Mucosa of descending colon (tissue), 3 donors: ENCODE data around the gene PROX1. TPM values are rescaled to one million over a fixed set of nuclear protein-coding genes. Genes with fewer than 3 reads are reported as not detected.

Experiments
- ATAC-seq: fragments of 200-7000 bp; cut with Tn5 transposase; one replicate; pipeline ENCODE4 v1.9.1; 2020; ENCODE audit warnings: mild to moderate bottlenecking, moderate library complexity
- DNase-seq, 3 donors: peaks; one replicate each; pipeline ENCODE4 v3.0.0-alpha.2; 2020
- H3K36me3 ChIP-seq: fragments of 200-600 bp; one replicate; pipeline ENCODE4 v1.8.0; 2021; ENCODE audit warnings: low read depth, mild to moderate bottlenecking
- H3K4me1 ChIP-seq: fragments of 200-600 bp; one replicate; pipeline ENCODE4 v1.8.0; 2021; ENCODE audit warnings: low read depth, mild to moderate bottlenecking
- H3K4me3 ChIP-seq: fragments of 200-600 bp; one replicate; pipeline ENCODE4 v1.8.0; 2021; ENCODE audit warnings: mild to moderate bottlenecking
- H3K9me3 ChIP-seq: fragments of 200-600 bp; one replicate; pipeline ENCODE4 v1.8.0; 2021; ENCODE audit warnings: mild to moderate bottlenecking
- intact Hi-C, 2 donors: fragments of 100-400 bp; cut with DNase I in 1 of 2; cut with micrococcal nuclease in 1 of 2; formaldehyde crosslinking; loops; one replicate each; pipeline versions ENCODE4 v1.11.0 to v1.11.1; 2022; cut with DNase I, micrococcal nuclease
- total RNA-seq, 3 donors: library from RNA; stranded (reverse); fragmentation: NEBNext Ultra II Directional in 2 of 3; extraction: Animal tissue kit (Norgen Biotek cat#: 25700) in 2 of 3; gene quantifications; one replicate each; pipeline versions ENCODE4 v1.2.1 to v1.2.4, GENCODE V29; 2021 to 2023
- TF ChIP-seq, protein P1 (sequence below): fragments of 200-600 bp; IDR thresholded peaks from one replicate; pipeline ENCODE4 v1.8.0; 2022; ENCODE audit warnings: antibody characterized with exemption, mild to moderate bottlenecking
- donor health status: DM: no; HTN: no; CAD: no; lungs with moderate emphysema.
- donor health status: DM: no; HTN: no; CAD: no.
- donor health status: DM: no; HTN: yes; CAD: no.

The PROX1 gene
- total RNA-seq, 3 donors from 2014 or later: 17.6 to 31.5 (median 19.2) TPM

DNA sequence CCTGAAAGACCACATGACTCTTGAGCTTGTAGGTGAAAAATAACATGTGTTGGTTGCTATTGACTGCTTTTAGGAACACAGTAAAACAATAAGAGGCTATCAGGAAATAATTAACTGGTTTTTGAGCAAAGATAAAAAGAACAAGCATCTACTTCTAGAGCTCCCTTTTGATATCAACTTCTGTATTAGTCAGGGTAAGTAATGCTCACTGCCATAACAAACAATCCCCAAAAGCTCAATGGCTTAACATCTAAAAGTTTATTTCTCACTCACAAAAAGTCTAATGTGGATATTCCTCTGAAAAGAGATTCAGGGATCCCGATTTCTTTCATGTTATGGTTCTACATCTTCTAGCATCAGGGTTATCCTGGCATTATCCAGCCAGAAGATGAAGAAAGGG is 25.3 kb upstream of the PROX1 start:
- DNase-seq: no peak
- intact Hi-C loops: no loop called here
- ATAC-seq: no peak
- TF ChIP-seq, protein P1, sequence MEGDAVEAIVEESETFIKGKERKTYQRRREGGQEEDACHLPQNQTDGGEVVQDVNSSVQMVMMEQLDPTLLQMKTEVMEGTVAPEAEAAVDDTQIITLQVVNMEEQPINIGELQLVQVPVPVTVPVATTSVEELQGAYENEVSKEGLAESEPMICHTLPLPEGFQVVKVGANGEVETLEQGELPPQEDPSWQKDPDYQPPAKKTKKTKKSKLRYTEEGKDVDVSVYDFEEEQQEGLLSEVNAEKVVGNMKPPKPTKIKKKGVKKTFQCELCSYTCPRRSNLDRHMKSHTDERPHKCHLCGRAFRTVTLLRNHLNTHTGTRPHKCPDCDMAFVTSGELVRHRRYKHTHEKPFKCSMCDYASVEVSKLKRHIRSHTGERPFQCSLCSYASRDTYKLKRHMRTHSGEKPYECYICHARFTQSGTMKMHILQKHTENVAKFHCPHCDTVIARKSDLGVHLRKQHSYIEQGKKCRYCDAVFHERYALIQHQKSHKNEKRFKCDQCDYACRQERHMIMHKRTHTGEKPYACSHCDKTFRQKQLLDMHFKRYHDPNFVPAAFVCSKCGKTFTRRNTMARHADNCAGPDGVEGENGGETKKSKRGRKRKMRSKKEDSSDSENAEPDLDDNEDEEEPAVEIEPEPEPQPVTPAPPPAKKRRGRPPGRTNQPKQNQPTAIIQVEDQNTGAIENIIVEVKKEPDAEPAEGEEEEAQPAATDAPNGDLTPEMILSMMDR: no peak
- Histone ChIP-seq H3K4me3 (no peak overlapping the region), H3K4me1 (no peaks in the 10 kb centered on the region), H3K9me3 (no peaks in the 10 kb centered on the region), H3K36me3 (no peaks in the 10 kb centered on the region)

DNA sequence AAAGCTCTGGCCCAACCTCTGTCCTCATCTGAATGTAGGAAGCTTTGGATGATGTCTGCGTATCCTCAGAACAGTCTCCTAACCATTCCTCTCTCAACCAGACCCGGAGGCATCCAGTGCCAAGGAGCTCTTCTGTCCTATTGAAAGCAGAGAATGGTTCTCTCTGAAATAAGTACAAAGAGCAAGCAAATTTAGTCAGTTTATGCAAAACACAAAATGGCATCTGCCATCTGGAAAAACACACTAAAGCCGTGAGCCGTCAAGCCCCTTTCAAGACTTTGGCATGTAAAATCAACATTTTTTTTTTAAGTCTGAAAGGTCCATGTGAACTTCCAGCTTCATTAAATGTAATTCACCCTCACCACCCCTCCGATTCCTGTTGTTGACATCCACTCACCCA is 21.7 kb upstream of the PROX1 start:
- TF ChIP-seq, protein P1: no peak
- H3K4me3 ChIP-seq: no peak overlapping the region
- no peaks in the 10 kb centered on the region for H3K36me3 ChIP-seq
- intact Hi-C loops: no loop called here
- no peak for ATAC-seq
- no peak for DNase-seq
- no peaks in the 10 kb centered on the region for H3K9me3 ChIP-seq
- no peaks in the 10 kb centered on the region for H3K4me1 ChIP-seq

DNA sequence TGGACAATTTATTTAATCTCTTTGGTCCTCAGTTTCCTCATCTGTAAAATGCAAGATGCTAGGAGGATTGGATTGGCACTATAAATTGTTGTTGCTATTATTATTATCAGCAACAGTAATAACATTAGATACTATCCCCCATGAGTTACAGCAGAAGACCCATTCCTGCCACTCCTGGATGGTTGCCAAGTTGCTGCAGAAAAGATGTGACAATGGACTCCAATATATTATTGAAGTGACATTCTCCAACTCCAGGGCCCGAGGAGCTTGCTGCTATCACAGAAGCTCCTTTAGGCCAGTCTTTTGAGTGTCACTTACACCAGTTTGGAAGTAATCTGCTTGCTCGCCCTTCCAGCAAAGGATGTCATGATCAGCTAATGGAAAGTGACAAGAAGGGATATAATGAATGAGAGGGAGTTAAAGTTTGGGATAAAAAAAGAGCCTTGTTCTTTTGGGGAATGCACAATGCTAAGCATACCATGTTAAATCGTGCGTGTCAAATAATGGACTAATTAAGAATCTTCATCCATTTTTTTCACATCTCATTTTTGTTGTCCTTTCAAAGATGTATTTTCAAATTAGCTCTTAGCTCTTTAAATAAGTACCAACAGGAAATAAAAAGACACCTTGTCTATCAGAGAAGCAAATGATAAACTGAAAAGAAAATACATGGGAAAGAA is 19.5 kb upstream of the PROX1 start:
- no peaks in the 10 kb centered on the region for H3K9me3 ChIP-seq
- TF ChIP-seq, protein P1: no peak
- DNase-seq (no peak), ATAC-seq (no peak)
- no peaks in the 10 kb centered on the region for H3K4me1 ChIP-seq
- intact Hi-C loops: no loop called here
- H3K36me3 ChIP-seq: no peaks in the 10 kb centered on the region
- H3K4me3 ChIP-seq: no peak overlapping the region

DNA sequence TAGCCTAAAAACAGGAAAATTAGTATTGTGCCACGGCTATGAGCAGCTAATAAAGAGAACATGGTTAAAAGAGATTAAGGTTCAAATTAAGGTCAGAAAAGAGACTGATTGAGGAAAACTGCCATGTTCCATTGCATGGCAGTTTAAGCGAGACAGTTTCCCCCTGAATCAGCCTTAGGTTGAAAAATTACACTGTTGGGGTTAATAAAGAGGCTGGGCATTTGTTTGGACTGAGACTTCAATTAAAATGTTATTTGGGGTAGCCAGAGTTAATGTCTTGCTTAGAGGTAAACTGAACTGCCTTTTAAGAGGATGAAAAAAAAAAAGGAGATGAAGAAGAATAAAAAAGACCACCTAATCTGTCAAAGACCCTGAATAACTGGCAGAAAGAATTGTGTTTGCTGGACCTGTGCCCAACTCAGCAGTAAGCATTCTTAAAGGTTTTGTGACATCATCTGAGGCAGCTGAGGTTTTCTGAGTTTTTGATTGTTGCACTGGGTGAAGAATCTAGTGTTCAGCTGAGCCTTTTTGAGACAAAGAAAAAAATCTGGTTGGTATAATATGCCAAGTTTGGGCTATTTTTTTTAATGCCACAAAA is 17.7 kb upstream of the PROX1 start:
- no peak for DNase-seq
- ATAC-seq: no peak
- Histone ChIP-seq H3K36me3 (no peaks in the 10 kb centered on the region), H3K9me3 (no peaks in the 10 kb centered on the region), H3K4me1 (no peaks in the 10 kb centered on the region), H3K4me3 (no peak overlapping the region)
- intact Hi-C loops: no loop called here
- TF ChIP-seq, protein P1: no peak

DNA sequence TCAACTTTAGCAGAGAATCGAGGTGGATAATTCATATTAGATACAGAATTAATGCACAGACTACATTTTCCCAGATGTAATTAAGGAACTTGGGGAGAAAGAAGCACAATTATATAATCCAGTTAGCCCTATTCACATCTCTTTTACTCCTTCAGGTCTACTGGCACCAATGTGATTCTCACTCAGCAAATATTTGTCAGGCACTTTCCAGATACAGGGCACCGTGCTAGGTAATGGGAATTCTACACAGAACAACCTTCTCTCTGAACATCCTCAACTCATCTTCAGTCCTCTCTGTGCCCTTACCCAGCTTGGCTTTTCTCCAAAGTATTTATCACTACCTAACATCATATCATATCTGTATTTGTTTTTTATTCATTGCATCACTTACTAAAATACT is 15.6 kb upstream of the PROX1 start:
- no peaks in the 10 kb centered on the region for H3K9me3 ChIP-seq
- ATAC-seq: no peak
- no peaks in the 10 kb centered on the region for H3K4me1 ChIP-seq
- no peak overlapping the region for H3K4me3 ChIP-seq
- H3K36me3 ChIP-seq: no peaks in the 10 kb centered on the region
- TF ChIP-seq, protein P1: no peak
- no peak for DNase-seq
- intact Hi-C loops: no loop called here
